HCT116 (cell line): ENCODE data around the gene NAV3.

Experiments used
- EZH2phosphoT487 ChIP-seq: fragments of 200-600 bp; IDR thresholded peaks from 2 replicates; pipeline ENCODE4 v1.6.1; 2018; ENCODE audit warnings: antibody characterized with exemption, borderline replicate concordance
- POLR2A ChIP-seq: IDR thresholded peaks from 2 replicates; pipeline ENCODE4 v1.7.0; 2011; ENCODE audit warnings: borderline replicate concordance; ENCODE audit not compliant: insufficient read depth, insufficient read length; ENCODE audit errors: extremely low read depth
- TF ChIP-seq, protein P1 (sequence below), 3 experiments: fragments of 200-600 bp in 1 of 3; sonication (generic) in 1 of 3; IDR thresholded peaks in 2 of 3; conservative IDR thresholded peaks in 1 of 3; 2 replicates each; pipeline ENCODE4 v1.5.1; 2012 to 2017; ENCODE audit warnings: low read depth in 2 of 3, low read length in 2 of 3, antibody characterized with exemption in 1 of 3, borderline replicate concordance in 1 of 3, control low read depth in 1 of 3, mild to moderate bottlenecking in 1 of 3, mixed read lengths in 1 of 3, mixed run types in 1 of 3, moderate library complexity in 1 of 3; ENCODE audit not compliant: insufficient read depth in 1 of 3

DNA sequence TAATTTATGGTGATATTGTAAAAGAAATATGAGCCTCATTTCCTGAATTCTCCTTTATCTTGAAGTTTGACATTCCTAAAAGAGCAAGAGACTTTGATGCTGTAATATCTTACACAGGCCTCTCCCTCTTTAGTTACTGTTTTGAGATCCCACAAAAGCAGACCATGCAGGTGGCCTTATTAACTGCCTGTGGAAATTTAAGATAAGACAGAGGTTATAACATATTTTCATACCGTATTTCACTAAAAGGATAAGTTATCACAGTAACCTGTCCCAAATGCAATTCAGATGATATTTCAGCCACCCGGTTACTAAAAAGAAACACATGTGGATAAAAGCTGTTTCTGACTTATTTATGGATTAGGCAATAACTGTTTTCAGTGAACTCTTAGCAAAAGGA, 150.1 kb downstream of the NAV3 start:
- TF ChIP-seq, protein P1, sequence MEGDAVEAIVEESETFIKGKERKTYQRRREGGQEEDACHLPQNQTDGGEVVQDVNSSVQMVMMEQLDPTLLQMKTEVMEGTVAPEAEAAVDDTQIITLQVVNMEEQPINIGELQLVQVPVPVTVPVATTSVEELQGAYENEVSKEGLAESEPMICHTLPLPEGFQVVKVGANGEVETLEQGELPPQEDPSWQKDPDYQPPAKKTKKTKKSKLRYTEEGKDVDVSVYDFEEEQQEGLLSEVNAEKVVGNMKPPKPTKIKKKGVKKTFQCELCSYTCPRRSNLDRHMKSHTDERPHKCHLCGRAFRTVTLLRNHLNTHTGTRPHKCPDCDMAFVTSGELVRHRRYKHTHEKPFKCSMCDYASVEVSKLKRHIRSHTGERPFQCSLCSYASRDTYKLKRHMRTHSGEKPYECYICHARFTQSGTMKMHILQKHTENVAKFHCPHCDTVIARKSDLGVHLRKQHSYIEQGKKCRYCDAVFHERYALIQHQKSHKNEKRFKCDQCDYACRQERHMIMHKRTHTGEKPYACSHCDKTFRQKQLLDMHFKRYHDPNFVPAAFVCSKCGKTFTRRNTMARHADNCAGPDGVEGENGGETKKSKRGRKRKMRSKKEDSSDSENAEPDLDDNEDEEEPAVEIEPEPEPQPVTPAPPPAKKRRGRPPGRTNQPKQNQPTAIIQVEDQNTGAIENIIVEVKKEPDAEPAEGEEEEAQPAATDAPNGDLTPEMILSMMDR (IDR thresholded peaks at IDR 0.05 in 2 of 3, conservative IDR thresholded peaks at IDR 0.05 in 1 of 3; ENCODE audit: borderline replicate concordance in 1 of 3, insufficient read depth in 1 of 3, low read depth in 2 of 3, low read length in 2 of 3), result no peak
- no peak for TF ChIP-seq POLR2A
- no peak for TF ChIP-seq EZH2phosphoT487
